Suprapubic skin (tissue), 4 donors: ENCODE data around the gene FNBP1.

Experiments used
- CTCF ChIP-seq, 2 donors: fragments of 200-600 bp in 1 of 2; fragments of 450-650 bp in 1 of 2; sonication (generic) in 1 of 2; IDR thresholded peaks; one replicate each; pipeline ENCODE4 v1.5.1; 2016 to 2019; ENCODE audit warnings: antibody characterized with exemption in 2 of 2, mild to moderate bottlenecking in 1 of 2, moderate library complexity in 1 of 2
- EP300 ChIP-seq: sonication (generic); formaldehyde crosslinking; IDR thresholded peaks from one replicate; pipeline ENCODE4 v1.6.1; 2017; ENCODE audit warnings: antibody characterized with exemption
- POLR2A ChIP-seq, 2 donors: fragments of 450-650 bp; IDR thresholded peaks; one replicate each; pipeline ENCODE4 v1.6.1; 2017; ENCODE audit warnings: antibody characterized with exemption in 2 of 2, mild to moderate bottlenecking in 2 of 2, moderate library complexity in 2 of 2
- POLR2AphosphoS5 ChIP-seq, 3 donors: sonication (generic); formaldehyde crosslinking; IDR thresholded peaks; one replicate each; pipeline ENCODE4 v1.6.1; 2017; ENCODE audit warnings: antibody characterized with exemption in 3 of 3

GRCh38 chr9:130024597-130024994 is 18.4 kb downstream of the FNBP1 start:
- no peak for TF ChIP-seq CTCF (IDR thresholded peaks at IDR 0.05)
- no peak for TF ChIP-seq POLR2A (IDR thresholded peaks at IDR 0.05)
- TF ChIP-seq POLR2AphosphoS5 (IDR thresholded peaks at IDR 0.05) = no peak
- TF ChIP-seq EP300 = no peak
